Adrenal gland (tissue), 5 donors: ENCODE results near the gene PELI2.

Experiments used
- CTCF ChIP-seq, 6 experiments: fragments of 450-650 bp in 4 of 6; fragments of 200-600 bp in 2 of 6; sonication (generic) in 1 of 6; IDR thresholded peaks; 1 replicate in 5 of 6; 2 replicates in 1 of 6; pipeline versions ENCODE4 v1.5.1 to v1.8.0; 2016 to 2021; ENCODE audit warnings: antibody characterized with exemption in 6 of 6, mild to moderate bottlenecking in 2 of 6, moderate library complexity in 1 of 6
- POLR2A ChIP-seq, 2 donors: fragments of 450-650 bp; IDR thresholded peaks; one replicate each; pipeline ENCODE4 v1.6.1; 2017; ENCODE audit warnings: antibody characterized with exemption in 2 of 2, mild to moderate bottlenecking in 2 of 2, moderate library complexity in 1 of 2
- donor health status: DM: no; HTN: no; CAD: no.

DNA sequence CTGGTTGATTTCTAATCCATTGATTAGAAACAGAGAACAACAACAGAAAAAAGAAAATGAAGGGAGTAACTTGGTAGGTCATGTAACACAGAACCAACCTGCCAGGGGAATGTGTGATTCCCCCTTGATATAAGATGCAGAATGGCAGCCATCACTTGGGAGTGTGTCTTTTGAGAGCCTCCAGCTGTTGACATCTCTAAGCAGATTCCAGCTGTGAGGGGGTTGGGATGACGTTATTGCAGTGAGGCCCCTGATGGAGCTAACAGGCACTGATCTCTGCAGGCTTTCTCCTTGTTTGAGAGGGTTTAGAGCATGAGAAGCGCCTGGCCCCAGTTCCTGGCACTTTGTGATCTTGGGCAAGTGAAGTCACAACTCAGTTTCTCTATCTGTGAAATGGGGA lies 124.9 kb downstream of the PELI2 start:
- no peak for TF ChIP-seq CTCF (IDR thresholded peaks at IDR 0.05)
- TF ChIP-seq POLR2A (IDR thresholded peaks at IDR 0.05) = no peak
